ENCODE results near the gene C4orf50.

The C4orf50 gene

GRCh38 chr4:5908876-5909427 lies 109.3 kb downstream of the C4orf50 start:
- Histone ChIP-seq H3K4me1 (ENCODE audit: control insufficient read depth, insufficient read depth, low read length) (peaks cover 4% of the 10 kb centered on the region), H3K36me3 (ENCODE audit: control insufficient read depth, insufficient read depth, low read length) (no peaks in the 10 kb centered on the region), H3K9me3 (ENCODE audit: control insufficient read depth, insufficient read depth, low read length) (no peaks in the 10 kb centered on the region), H3K4me3 (ENCODE audit: low read length) (no peak overlapping the region), H3K27me3 (ENCODE audit: control insufficient read depth, insufficient read depth, low read length) (peaks cover 5% of the 10 kb centered on the region; the same call in 1 of the 2 replicates), H3K27ac (ENCODE audit: low read length) (no peak overlapping the region)
- WGBS (ENCODE audit: insufficient coverage, insufficient read length), result no CpG with 5 or more reads among the region's 3 CpGs
- DNase-seq (ENCODE audit: low read depth, low spot score), result no peak

- no peak overlapping the region for H3K4me3 ChIP-seq (ENCODE audit: low read length)
- DNase-seq (ENCODE audit: low read depth, low spot score), result no peak
- H3K27ac ChIP-seq (ENCODE audit: low read length), result no peak overlapping the region
- no CpG with 5 or more reads among the region's 5 CpGs for WGBS (ENCODE audit: insufficient coverage, insufficient read length)
- H3K36me3 ChIP-seq (ENCODE audit: control insufficient read depth, insufficient read depth, low read length), result no peaks in the 10 kb centered on the region
- H3K9me3 ChIP-seq (ENCODE audit: control insufficient read depth, insufficient read depth, low read length), result no peaks in the 10 kb centered on the region
- peaks cover 5% of the 10 kb centered on the region; the same call in 1 of the 2 replicates for H3K27me3 ChIP-seq (ENCODE audit: control insufficient read depth, insufficient read depth, low read length)
- H3K4me1 ChIP-seq (ENCODE audit: control insufficient read depth, insufficient read depth, low read length), result peaks cover 4% of the 10 kb centered on the region
Observed at GRCh38 chr4:5906191-5906590, 112.0 kb downstream of the C4orf50 start.

GRCh38 chr4:5905714-5906113 lies 112.5 kb downstream of the C4orf50 start:
- no peak for DNase-seq (ENCODE audit: low read depth, low spot score)
- Histone ChIP-seq H3K36me3 (ENCODE audit: control insufficient read depth, insufficient read depth, low read length) (no peaks in the 10 kb centered on the region), H3K4me3 (ENCODE audit: low read length) (no peak overlapping the region), H3K9me3 (ENCODE audit: control insufficient read depth, insufficient read depth, low read length) (no peaks in the 10 kb centered on the region), H3K4me1 (ENCODE audit: control insufficient read depth, insufficient read depth, low read length) (peaks cover 4% of the 10 kb centered on the region), H3K27ac (ENCODE audit: low read length) (no peak overlapping the region), H3K27me3 (ENCODE audit: control insufficient read depth, insufficient read depth, low read length) (peaks cover 5% of the 10 kb centered on the region; the same call in 1 of the 2 replicates)
- no CpG with 5 or more reads among the region's 8 CpGs for WGBS (ENCODE audit: insufficient coverage, insufficient read length)

- DNase-seq (ENCODE audit: low read depth, low spot score), result no peak
- peaks cover 3% of the 10 kb centered on the region; the same call in 1 of the 2 replicates for H3K27me3 ChIP-seq (ENCODE audit: control insufficient read depth, insufficient read depth, low read length)
- H3K9me3 ChIP-seq (ENCODE audit: control insufficient read depth, insufficient read depth, low read length), result no peaks in the 10 kb centered on the region
Observed at GRCh38 chr4:5900844-5901243, 117.4 kb downstream of the C4orf50 start.

GRCh38 chr4:5899881-5900280 lies 118.3 kb downstream of the C4orf50 start:
- Histone ChIP-seq H3K4me3 (ENCODE audit: low read length) (no peak overlapping the region), H3K27ac (ENCODE audit: low read length) (no peak overlapping the region), H3K36me3 (ENCODE audit: control insufficient read depth, insufficient read depth, low read length) (no peaks in the 10 kb centered on the region), H3K27me3 (ENCODE audit: control insufficient read depth, insufficient read depth, low read length) (peaks cover 1% of the 10 kb centered on the region; the same call in 1 of the 2 replicates), H3K9me3 (ENCODE audit: control insufficient read depth, insufficient read depth, low read length) (no peaks in the 10 kb centered on the region), H3K4me1 (ENCODE audit: control insufficient read depth, insufficient read depth, low read length) (peaks cover 3% of the 10 kb centered on the region)
- WGBS (ENCODE audit: insufficient coverage, insufficient read length), result no CpG with 5 or more reads among the region's 5 CpGs
- DNase-seq (ENCODE audit: low read depth, low spot score), result no peak

More at GRCh38 chr4:5900844-5901243, 117.4 kb downstream of the C4orf50 start:
- Histone ChIP-seq H3K27ac (ENCODE audit: low read length) (no peak overlapping the region), H3K4me3 (ENCODE audit: low read length) (no peak overlapping the region), H3K36me3 (ENCODE audit: control insufficient read depth, insufficient read depth, low read length) (no peaks in the 10 kb centered on the region), H3K4me1 (ENCODE audit: control insufficient read depth, insufficient read depth, low read length) (peaks cover 4% of the 10 kb centered on the region)
- no CpG with 5 or more reads among the region's 5 CpGs for WGBS (ENCODE audit: insufficient coverage, insufficient read length)

GRCh38 chr4:5899396-5899795 lies 118.8 kb downstream of the C4orf50 start:
- Histone ChIP-seq H3K9me3 (ENCODE audit: control insufficient read depth, insufficient read depth, low read length) (no peaks in the 10 kb centered on the region), H3K27ac (ENCODE audit: low read length) (no peak overlapping the region), H3K27me3 (ENCODE audit: control insufficient read depth, insufficient read depth, low read length) (peaks cover 1% of the 10 kb centered on the region; the same call in 1 of the 2 replicates), H3K4me1 (ENCODE audit: control insufficient read depth, insufficient read depth, low read length) (peaks cover 3% of the 10 kb centered on the region), H3K4me3 (ENCODE audit: low read length) (no peak overlapping the region), H3K36me3 (ENCODE audit: control insufficient read depth, insufficient read depth, low read length) (no peaks in the 10 kb centered on the region)
- no CpG with 5 or more reads among the region's 1 CpG for WGBS (ENCODE audit: insufficient coverage, insufficient read length)
- DNase-seq (ENCODE audit: low read depth, low spot score), result no peak

GRCh38 chr4:5897674-5898073 lies 120.6 kb downstream of the C4orf50 start:
- no peak for DNase-seq (ENCODE audit: low read depth, low spot score)
- Histone ChIP-seq H3K36me3 (ENCODE audit: control insufficient read depth, insufficient read depth, low read length) (no peaks in the 10 kb centered on the region), H3K4me1 (ENCODE audit: control insufficient read depth, insufficient read depth, low read length) (no peaks in the 10 kb centered on the region; the same call in none of the 2 replicates), H3K27me3 (ENCODE audit: control insufficient read depth, insufficient read depth, low read length) (peaks cover 12% of the 10 kb centered on the region; the same call in 1 of the 2 replicates), H3K9me3 (ENCODE audit: control insufficient read depth, insufficient read depth, low read length) (no peaks in the 10 kb centered on the region), H3K27ac (ENCODE audit: low read length) (no peak overlapping the region), H3K4me3 (ENCODE audit: low read length) (no peak overlapping the region)
- WGBS (ENCODE audit: insufficient coverage, insufficient read length), result no CpG with 5 or more reads among the region's 13 CpGs

GRCh38 chr4:5895287-5895686 lies 122.9 kb downstream of the C4orf50 start:
- peaks cover 3% of the 10 kb centered on the region; the same call in 1 of the 2 replicates for H3K4me1 ChIP-seq (ENCODE audit: control insufficient read depth, insufficient read depth, low read length)
- no peak overlapping the region for H3K27ac ChIP-seq (ENCODE audit: low read length)
- H3K27me3 ChIP-seq (ENCODE audit: control insufficient read depth, insufficient read depth, low read length), result peaks cover 26% of the 10 kb centered on the region
- WGBS (ENCODE audit: insufficient coverage, insufficient read length), result no CpG with 5 or more reads among the region's 4 CpGs
- H3K4me3 ChIP-seq (ENCODE audit: low read length), result no peak overlapping the region
- no peaks in the 10 kb centered on the region for H3K9me3 ChIP-seq (ENCODE audit: control insufficient read depth, insufficient read depth, low read length)
- H3K36me3 ChIP-seq (ENCODE audit: control insufficient read depth, insufficient read depth, low read length), result no peaks in the 10 kb centered on the region
- no peak for DNase-seq (ENCODE audit: low read depth, low spot score)

GRCh38 chr4:5894266-5894665 lies 124.0 kb downstream of the C4orf50 start:
- H3K4me1 ChIP-seq (ENCODE audit: control insufficient read depth, insufficient read depth, low read length), result peaks cover 4% of the 10 kb centered on the region
- H3K9me3 ChIP-seq (ENCODE audit: control insufficient read depth, insufficient read depth, low read length), result no peaks in the 10 kb centered on the region
- peaks cover 26% of the 10 kb centered on the region for H3K27me3 ChIP-seq (ENCODE audit: control insufficient read depth, insufficient read depth, low read length)
- H3K27ac ChIP-seq (ENCODE audit: low read length), result no peak overlapping the region
- no peak for DNase-seq (ENCODE audit: low read depth, low spot score)
- H3K36me3 ChIP-seq (ENCODE audit: control insufficient read depth, insufficient read depth, low read length), result no peaks in the 10 kb centered on the region
- H3K4me3 ChIP-seq (ENCODE audit: low read length), result no peak overlapping the region
- no CpG with 5 or more reads among the region's 7 CpGs for WGBS (ENCODE audit: insufficient coverage, insufficient read length)

GRCh38 chr4:5893591-5893990 lies 124.6 kb downstream of the C4orf50 start:
- DNase-seq (ENCODE audit: low read depth, low spot score), result no peak
- peaks cover 26% of the 10 kb centered on the region for H3K27me3 ChIP-seq (ENCODE audit: control insufficient read depth, insufficient read depth, low read length)
- H3K27ac ChIP-seq (ENCODE audit: low read length), result no peak overlapping the region
- no peak overlapping the region for H3K4me3 ChIP-seq (ENCODE audit: low read length)
- H3K9me3 ChIP-seq (ENCODE audit: control insufficient read depth, insufficient read depth, low read length), result no peaks in the 10 kb centered on the region
- no CpG with 5 or more reads among the region's 8 CpGs for WGBS (ENCODE audit: insufficient coverage, insufficient read length)
- no peaks in the 10 kb centered on the region for H3K36me3 ChIP-seq (ENCODE audit: control insufficient read depth, insufficient read depth, low read length)
- H3K4me1 ChIP-seq (ENCODE audit: control insufficient read depth, insufficient read depth, low read length), result peaks cover 8% of the 10 kb centered on the region

GRCh38 chr4:5893004-5893580 lies 125.1 kb downstream of the C4orf50 start, which contains the start of gene CRMP1:
TSS of gene CRMP1 (minus strand) at chr4:5893086. CDS start at chr4:5892969, 117 bp downstream.
- WGBS (ENCODE audit: insufficient coverage, insufficient read length), result no CpG with 5 or more reads among the region's 67 CpGs
- no peaks in the 10 kb centered on the region for H3K36me3 ChIP-seq (ENCODE audit: control insufficient read depth, insufficient read depth, low read length)
- peaks cover 26% of the 10 kb centered on the region for H3K27me3 ChIP-seq (ENCODE audit: control insufficient read depth, insufficient read depth, low read length)
- H3K4me1 ChIP-seq (ENCODE audit: control insufficient read depth, insufficient read depth, low read length), result peaks cover 8% of the 10 kb centered on the region
- no peak for DNase-seq (ENCODE audit: low read depth, low spot score)
- H3K27ac ChIP-seq (ENCODE audit: low read length), result no peak within 1 kb of the TSS
- no peaks in the 10 kb centered on the region for H3K9me3 ChIP-seq (ENCODE audit: control insufficient read depth, insufficient read depth, low read length)
- H3K4me3 ChIP-seq (ENCODE audit: low read length), result peak within 1 kb of the TSS; percentile 42; the same call in 1 of the 2 replicates
